Testis (tissue), 2 donors: ENCODE results near the gene NBEA.

Experiments
- POLR2A ChIP-seq: fragments of 450-650 bp; IDR thresholded peaks from one replicate; pipeline ENCODE4 v1.6.1; 2017; ENCODE audit warnings: antibody characterized with exemption, mild to moderate bottlenecking, moderate library complexity
- TF ChIP-seq, protein P1 (sequence below), 3 experiments: fragments of 450-650 bp in 2 of 3; fragments of 200-600 bp in 1 of 3; sonication (generic) in 1 of 3; IDR thresholded peaks; one replicate each; pipeline ENCODE4 v1.5.1; 2016 to 2019; ENCODE audit warnings: antibody characterized with exemption in 3 of 3, mild to moderate bottlenecking in 2 of 3, moderate library complexity in 1 of 3

DNA sequence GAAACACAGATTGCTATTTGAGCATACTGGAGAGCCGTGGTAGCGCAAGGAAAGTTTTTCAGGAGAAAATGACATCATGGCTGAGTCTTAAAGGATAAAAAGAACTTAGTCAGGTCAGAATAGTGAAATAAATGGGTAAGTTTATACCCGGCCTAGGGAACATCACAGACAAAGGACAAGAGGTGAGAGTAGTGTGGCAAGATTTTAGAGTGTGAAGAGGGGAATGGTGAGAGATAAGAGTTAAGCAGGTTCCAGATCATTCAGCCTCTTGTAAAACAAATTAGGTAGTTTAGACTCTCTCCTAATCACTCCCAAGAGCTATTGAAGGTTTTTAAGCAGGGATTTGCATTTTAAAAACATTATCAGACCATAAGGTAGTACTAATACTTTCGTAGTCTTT lies 650.4 kb downstream of the NBEA start:
- no peak for TF ChIP-seq POLR2A
- TF ChIP-seq, protein P1, sequence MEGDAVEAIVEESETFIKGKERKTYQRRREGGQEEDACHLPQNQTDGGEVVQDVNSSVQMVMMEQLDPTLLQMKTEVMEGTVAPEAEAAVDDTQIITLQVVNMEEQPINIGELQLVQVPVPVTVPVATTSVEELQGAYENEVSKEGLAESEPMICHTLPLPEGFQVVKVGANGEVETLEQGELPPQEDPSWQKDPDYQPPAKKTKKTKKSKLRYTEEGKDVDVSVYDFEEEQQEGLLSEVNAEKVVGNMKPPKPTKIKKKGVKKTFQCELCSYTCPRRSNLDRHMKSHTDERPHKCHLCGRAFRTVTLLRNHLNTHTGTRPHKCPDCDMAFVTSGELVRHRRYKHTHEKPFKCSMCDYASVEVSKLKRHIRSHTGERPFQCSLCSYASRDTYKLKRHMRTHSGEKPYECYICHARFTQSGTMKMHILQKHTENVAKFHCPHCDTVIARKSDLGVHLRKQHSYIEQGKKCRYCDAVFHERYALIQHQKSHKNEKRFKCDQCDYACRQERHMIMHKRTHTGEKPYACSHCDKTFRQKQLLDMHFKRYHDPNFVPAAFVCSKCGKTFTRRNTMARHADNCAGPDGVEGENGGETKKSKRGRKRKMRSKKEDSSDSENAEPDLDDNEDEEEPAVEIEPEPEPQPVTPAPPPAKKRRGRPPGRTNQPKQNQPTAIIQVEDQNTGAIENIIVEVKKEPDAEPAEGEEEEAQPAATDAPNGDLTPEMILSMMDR (IDR thresholded peaks at IDR 0.05) = no peak
